ENCODE measurements around the gene SLC4A1.

DNA sequence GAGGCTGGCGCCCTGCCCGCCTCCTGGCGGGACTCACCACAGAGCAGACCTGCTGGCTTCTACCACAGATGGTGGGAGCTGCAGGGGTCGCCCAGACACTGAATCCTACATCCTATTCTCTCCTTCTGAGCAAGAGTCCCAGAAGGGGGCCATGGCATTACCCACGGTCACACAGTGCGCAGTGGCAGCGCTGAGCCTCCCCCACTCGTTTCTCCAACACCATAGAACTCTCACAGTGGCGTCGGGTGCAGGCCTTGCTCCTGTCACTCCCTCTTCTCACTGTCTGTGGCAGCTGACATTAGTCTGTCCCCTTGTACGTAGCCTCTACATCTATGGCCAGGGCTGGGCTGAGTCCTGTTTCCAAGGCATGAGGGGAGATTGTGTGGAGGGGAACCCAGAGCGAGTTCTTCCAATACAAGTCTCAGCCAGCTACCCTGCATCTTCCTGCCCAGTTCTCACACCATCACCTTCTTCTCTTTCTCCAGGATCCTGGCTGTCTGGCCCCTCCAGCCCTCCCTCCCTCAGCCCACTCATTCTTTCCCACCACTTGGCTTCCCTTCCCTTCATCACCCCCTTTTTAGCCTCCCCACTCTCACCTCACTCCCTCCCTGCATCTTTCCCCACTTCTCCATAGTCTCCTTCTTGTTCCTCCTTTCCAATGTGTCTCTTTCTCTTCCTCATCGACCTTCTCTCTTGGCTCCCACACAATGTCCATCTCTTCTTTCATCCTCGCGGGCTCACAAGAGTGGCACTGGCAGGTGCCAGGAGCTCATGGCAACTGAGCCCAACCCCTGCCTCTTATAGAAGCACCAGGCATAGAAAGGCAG, 54.3 kb downstream of the SLC4A1 start:
- TF ChIP-seq POLR2A (IDR thresholded peaks at IDR 0.05) = no peak
- TF ChIP-seq, protein P1, sequence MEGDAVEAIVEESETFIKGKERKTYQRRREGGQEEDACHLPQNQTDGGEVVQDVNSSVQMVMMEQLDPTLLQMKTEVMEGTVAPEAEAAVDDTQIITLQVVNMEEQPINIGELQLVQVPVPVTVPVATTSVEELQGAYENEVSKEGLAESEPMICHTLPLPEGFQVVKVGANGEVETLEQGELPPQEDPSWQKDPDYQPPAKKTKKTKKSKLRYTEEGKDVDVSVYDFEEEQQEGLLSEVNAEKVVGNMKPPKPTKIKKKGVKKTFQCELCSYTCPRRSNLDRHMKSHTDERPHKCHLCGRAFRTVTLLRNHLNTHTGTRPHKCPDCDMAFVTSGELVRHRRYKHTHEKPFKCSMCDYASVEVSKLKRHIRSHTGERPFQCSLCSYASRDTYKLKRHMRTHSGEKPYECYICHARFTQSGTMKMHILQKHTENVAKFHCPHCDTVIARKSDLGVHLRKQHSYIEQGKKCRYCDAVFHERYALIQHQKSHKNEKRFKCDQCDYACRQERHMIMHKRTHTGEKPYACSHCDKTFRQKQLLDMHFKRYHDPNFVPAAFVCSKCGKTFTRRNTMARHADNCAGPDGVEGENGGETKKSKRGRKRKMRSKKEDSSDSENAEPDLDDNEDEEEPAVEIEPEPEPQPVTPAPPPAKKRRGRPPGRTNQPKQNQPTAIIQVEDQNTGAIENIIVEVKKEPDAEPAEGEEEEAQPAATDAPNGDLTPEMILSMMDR (IDR thresholded peaks at IDR 0.05) = no peak
